Ascending aorta (tissue), 2 donors: Measurements from ENCODE around the gene UNG. TPM values are rescaled to one million over a fixed set of nuclear protein-coding genes. Genes with fewer than 3 reads are reported as not detected.

Experiments used
- DNase-seq, 2 donors: peaks; one replicate each; pipeline ENCODE4 v3.0.0-alpha.2; 2019; ENCODE audit warnings: low spot score in 2 of 2
- H3K27ac ChIP-seq, 2 donors: fragments of 200-600 bp; sonication (generic); one replicate each; pipeline ENCODE4 v1.5.1; 2016 to 2017; ENCODE audit warnings: mild to moderate bottlenecking in 1 of 2
- H3K27me3 ChIP-seq: fragments of 200-600 bp; sonication (generic); one replicate; pipeline ENCODE4 v1.5.1; 2017
- H3K36me3 ChIP-seq, 2 donors: fragments of 200-600 bp; sonication (generic); one replicate each; pipeline ENCODE4 v1.5.1; 2016
- H3K4me1 ChIP-seq, 2 donors: fragments of 200-600 bp; sonication (generic); one replicate each; pipeline ENCODE4 v1.5.1; 2016 to 2017; ENCODE audit warnings: mild to moderate bottlenecking in 1 of 2
- H3K4me3 ChIP-seq, 2 donors: fragments of 200-600 bp; sonication (generic); one replicate each; pipeline ENCODE4 v1.5.1; 2016 to 2017; ENCODE audit warnings: mild to moderate bottlenecking in 1 of 2
- H3K9me3 ChIP-seq, 2 donors: fragments of 200-600 bp; sonication (generic); one replicate each; pipeline ENCODE4 v1.5.1; 2016
- intact Hi-C: fragments of 100-400 bp; cut with DNase I; formaldehyde crosslinking; loops from one replicate; pipeline ENCODE4 v1.15.1; 2023
- total RNA-seq: library from RNA; depleted of rRNA; stranded (reverse); fragments of >200 nt; gene quantifications from one replicate; pipeline ENCODE4 v1.1.0, GENCODE V29; 2016
- TF ChIP-seq, protein P1 (sequence below), 3 experiments: fragments of 200-600 bp in 2 of 3; fragments of 450-650 bp in 1 of 3; sonication (generic) in 2 of 3; IDR thresholded peaks; one replicate each; pipeline ENCODE4 v1.5.1; 2016 to 2019; ENCODE audit warnings: antibody characterized with exemption in 3 of 3, mild to moderate bottlenecking in 1 of 3, moderate library complexity in 1 of 3

UNG gene
- total RNA-seq, 1 donor from 2014 or later = 42.4 TPM

DNA sequence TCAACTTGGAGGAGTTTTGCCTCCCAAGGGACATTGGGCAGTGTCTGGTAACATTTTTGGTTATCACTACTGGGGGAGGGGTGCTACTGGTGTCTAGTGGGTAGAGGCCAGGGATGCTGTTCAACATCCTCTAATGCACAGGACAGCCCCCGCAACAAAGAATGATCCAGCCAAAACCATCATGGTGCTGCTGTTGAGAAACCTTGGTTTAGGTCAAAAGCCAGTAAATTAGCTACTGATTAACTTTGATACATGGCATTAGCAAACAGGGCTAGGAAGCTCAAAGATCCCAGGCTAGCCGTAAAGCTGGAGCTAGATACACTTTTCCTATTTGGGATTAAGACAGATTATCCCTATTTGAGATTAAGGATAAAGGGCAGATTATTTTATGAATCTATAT lies 13.0 kb upstream of the UNG start:
- Histone ChIP-seq H3K4me3 (no peak overlapping the region), H3K36me3 (peaks cover 77 to 83% of the 10 kb centered on the region in 2 donors), H3K4me1 (no peaks in the 10 kb centered on the region), H3K9me3 (no peaks in the 10 kb centered on the region), H3K27ac (no peak overlapping the region), H3K27me3 (no peaks in the 10 kb centered on the region)
- TF ChIP-seq, protein P1, sequence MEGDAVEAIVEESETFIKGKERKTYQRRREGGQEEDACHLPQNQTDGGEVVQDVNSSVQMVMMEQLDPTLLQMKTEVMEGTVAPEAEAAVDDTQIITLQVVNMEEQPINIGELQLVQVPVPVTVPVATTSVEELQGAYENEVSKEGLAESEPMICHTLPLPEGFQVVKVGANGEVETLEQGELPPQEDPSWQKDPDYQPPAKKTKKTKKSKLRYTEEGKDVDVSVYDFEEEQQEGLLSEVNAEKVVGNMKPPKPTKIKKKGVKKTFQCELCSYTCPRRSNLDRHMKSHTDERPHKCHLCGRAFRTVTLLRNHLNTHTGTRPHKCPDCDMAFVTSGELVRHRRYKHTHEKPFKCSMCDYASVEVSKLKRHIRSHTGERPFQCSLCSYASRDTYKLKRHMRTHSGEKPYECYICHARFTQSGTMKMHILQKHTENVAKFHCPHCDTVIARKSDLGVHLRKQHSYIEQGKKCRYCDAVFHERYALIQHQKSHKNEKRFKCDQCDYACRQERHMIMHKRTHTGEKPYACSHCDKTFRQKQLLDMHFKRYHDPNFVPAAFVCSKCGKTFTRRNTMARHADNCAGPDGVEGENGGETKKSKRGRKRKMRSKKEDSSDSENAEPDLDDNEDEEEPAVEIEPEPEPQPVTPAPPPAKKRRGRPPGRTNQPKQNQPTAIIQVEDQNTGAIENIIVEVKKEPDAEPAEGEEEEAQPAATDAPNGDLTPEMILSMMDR (IDR thresholded peaks at IDR 0.05) = no peak
- intact Hi-C loops = no loop called here
- DNase-seq = no peak

- no peak overlapping the region for H3K4me3 ChIP-seq
- TF ChIP-seq, protein P1 (IDR thresholded peaks at IDR 0.05) = no peak
- no peaks in the 10 kb centered on the region for H3K9me3 ChIP-seq
- no peak overlapping the region for H3K27ac ChIP-seq
- intact Hi-C loops = no loop called here
- H3K4me1 ChIP-seq = no peaks in the 10 kb centered on the region
- no peaks in the 10 kb centered on the region for H3K27me3 ChIP-seq
- peaks cover 72 to 79% of the 10 kb centered on the region in 2 donors for H3K36me3 ChIP-seq
- DNase-seq = no peak
Observed at GRCh38 chr12:109085590-109085989, 11.8 kb upstream of the UNG start.

GRCh38 chr12:109087250-109087649 lies 10.1 kb upstream of the UNG start:
- Histone ChIP-seq H3K4me3 (no peak overlapping the region), H3K27me3 (no peaks in the 10 kb centered on the region), H3K27ac (no peak overlapping the region), H3K36me3 (peaks cover 62 to 68% of the 10 kb centered on the region in 2 donors), H3K4me1 (peaks cover 0 to 6% of the 10 kb centered on the region in 2 donors), H3K9me3 (no peaks in the 10 kb centered on the region)
- intact Hi-C loops = no loop called here
- TF ChIP-seq, protein P1 (IDR thresholded peaks at IDR 0.05) = no peak
- no peak for DNase-seq

DNA sequence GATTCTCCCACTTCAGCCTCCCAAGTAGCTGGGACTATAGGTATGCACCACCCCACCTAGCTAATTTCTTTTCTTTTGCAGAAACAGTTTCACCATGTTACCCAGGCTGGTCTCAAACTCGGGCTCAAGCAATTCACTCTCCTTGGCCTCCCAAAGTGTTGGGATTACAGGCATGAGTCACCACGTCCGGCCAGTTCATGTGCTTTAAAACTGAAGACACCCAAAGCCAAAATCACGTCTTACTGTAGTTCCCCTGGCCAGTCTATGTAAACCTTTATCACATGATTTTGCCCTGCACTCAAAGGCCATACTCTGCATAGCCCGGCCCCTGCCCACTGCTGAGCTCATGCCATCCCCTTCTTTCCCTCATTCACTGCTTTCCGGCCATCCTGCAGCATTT lies 8.6 kb upstream of the UNG start:
- H3K4me1 ChIP-seq = peaks cover 4 to 19% of the 10 kb centered on the region in 2 donors
- no peaks in the 10 kb centered on the region for H3K9me3 ChIP-seq
- DNase-seq = no peak
- no peaks in the 10 kb centered on the region for H3K27me3 ChIP-seq
- TF ChIP-seq, protein P1 (IDR thresholded peaks at IDR 0.05) = no peak
- H3K27ac ChIP-seq = no peak overlapping the region
- H3K4me3 ChIP-seq = no peak overlapping the region
- intact Hi-C loops = no loop called here
- peaks cover 48 to 52% of the 10 kb centered on the region in 2 donors for H3K36me3 ChIP-seq

DNA sequence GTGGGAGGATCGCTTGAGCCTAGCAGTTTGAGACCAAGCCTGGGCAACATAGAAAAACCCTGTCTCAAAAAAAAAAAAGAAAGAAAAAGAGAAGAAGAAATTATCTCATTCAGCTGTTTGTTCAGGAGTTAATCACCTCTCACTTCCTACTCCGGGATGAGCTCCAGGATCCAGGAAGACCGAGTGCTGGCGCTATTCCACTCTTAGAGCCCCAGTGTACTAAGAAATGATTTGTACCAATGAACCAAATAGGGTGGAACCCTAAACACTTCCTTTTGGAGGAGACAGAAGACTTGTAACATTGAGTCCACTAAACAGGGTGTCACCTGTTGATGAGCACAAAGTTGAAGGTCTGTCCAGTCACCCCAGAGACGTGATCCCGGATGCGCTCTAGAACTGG lies 7.7 kb upstream of the UNG start:
- Histone ChIP-seq H3K4me1 (peaks cover 4 to 21% of the 10 kb centered on the region in 2 donors), H3K27ac (no peak overlapping the region), H3K9me3 (no peaks in the 10 kb centered on the region), H3K4me3 (no peak overlapping the region), H3K27me3 (no peaks in the 10 kb centered on the region), H3K36me3 (peaks cover 44 to 45% of the 10 kb centered on the region in 2 donors)
- TF ChIP-seq, protein P1 (IDR thresholded peaks at IDR 0.05) = no peak
- no peak for DNase-seq
- intact Hi-C loops = loop anchor here (5.0 to 10.0 kb wide), 6 partner anchors 232 to 1405 kb away; partner anchors contain the start of genes CORO1C, PWP1 and SSH1
